Fibroblast of the conjunctiva (primary cell): Measurements from ENCODE around the gene OR8K3.

Experiments
- DNase-seq: peaks from one replicate; pipeline ENCODE4 v3.0.0-alpha.2; 2010; ENCODE audit warnings: low read depth

The OR8K3 gene

DNA sequence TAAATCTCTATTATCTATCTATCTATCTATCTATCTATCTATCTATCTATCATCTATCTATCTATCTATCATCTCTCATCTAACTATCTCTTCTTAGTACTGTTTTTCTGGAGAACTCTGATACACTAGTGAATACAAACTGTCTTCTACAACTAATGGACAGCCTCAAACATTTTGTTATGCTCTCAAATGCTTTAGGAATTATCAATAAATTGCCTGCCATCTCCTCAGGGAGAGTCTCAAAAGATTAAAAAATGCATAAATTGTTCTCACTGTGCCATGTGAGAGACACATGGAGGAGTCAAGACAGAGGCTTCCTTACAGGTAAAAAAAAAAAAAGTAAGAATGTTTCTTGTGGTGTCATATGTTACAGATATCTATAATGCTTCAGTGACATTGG is at the start of gene OR8K3:
OR8K3 (plus strand) TSS at position 301 of the 400 bp plus-strand sequence. CDS start 3,163 bp downstream, outside the sequence.
- DNase-seq: no peak

DNA sequence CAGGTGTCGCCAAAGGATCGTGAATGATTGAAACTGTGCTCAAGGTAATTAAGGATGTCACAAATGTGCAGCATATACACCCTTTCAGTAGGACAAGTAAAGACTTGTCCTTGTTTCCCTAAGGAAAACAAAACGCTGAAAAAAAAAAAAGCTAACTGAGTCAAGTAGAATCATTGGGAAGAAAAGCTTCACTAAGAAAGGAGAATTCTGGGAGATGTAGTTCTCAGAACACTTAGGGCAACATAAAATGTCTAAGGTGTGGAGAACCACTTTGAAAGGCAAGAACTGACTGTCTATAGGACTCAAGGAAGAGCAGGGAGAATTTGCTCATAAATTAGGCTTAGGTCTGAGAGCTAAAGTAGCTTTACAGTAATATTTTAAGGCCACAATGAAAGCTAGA is 43.9 kb upstream of the OR8K3 start:
- no peak for DNase-seq

DNA sequence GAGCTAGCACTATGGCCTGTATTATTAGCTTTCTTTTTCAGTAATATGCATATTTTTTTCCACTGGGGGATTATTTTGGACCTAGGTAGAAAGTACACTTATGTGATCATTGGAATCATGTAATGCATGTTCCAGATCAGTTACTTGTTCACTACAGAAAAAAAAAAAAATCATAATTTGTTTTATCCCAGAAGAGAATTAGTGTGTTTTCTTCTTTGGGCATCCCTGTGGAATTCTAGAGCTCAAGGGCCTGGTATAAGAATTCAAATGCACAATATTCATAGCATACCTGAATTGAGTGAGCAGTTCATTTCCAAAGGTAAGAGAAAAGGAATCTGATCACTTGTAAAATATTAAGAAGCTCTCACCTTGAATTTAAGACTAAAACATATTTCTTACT is 41.1 kb upstream of the OR8K3 start, which contains the start of gene OR5T1:
OR5T1 (plus strand) TSS at position 301 of the 400 bp plus-strand sequence. CDS start 1,485 bp downstream, outside the sequence.
- DNase-seq: no peak

- no peak for DNase-seq
Observed at GRCh38 chr11:56292154-56292553, 22.8 kb upstream of the OR8K3 start, which contains the start of gene OR8H1. TSS of gene OR8H1 (minus strand) at chr11:56292254. CDS start at chr11:56291062, 1,192 bp downstream.

GRCh38 chr11:56296898-56297297 is 18.0 kb upstream of the OR8K3 start:
- no peak for DNase-seq

- DNase-seq: no peak
Observed at GRCh38 chr11:56307836-56308235, 7.1 kb upstream of the OR8K3 start.

DNA sequence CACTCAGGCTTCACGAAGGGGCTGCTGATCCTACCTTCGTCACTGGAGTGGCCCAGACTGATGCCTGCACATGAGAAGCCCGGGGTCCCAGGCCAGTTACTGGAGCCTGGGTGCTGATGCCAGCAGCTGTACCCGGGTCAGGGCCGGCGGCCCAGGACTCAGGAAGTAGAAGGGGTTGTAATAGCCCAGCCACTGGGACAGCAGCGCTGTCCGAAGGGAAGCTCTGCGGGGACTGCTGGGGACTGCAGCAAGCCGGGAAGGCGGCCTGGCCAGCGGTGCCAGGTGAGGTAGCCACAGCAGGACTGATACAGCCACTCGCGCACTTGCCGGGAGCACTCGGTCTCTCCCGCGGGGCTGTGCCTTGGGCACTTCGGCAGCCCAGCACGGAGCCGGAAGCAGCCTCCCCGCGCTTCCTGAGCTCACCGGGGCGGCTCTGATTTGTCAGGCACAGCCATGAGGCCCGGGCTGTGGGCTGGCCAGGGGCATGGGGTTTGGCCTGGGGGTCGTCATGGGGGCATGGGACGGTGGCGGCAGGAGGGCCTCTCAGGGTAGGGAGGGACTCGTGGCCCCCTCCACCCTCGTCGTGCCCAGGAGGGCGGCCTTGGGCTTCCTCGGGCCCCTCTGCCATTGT is 17.0 kb downstream of the OR8K3 start:
- no peak for DNase-seq

GRCh38 chr11:56333156-56333555 is 18.2 kb downstream of the OR8K3 start:
- DNase-seq: no peak

DNA sequence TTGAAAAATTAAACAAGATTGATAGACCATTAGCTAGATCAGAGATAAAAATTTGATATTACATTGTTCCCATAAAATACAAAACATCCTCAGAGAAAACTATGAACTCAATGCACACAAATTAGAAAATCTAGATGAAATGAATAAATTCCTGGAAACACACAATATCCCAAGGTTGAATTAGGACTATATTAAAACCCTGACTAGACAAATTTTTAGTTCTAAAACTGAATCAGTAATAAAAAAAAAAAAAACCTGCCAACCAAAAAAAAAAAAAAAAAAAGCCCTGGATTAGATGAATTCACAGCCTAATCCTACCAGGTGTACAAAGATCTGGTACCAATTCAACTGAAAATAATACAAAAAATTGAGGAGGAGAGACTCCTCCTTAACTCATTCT is 25.3 kb downstream of the OR8K3 start:
- DNase-seq: no peak

GRCh38 chr11:56345739-56346138 is 30.8 kb downstream of the OR8K3 start, which contains the start of gene OR8K1:
TSS of gene OR8K1 (plus strand) at chr11:56346039. CDS start at chr11:56346039, 0 bp downstream.
- no peak for DNase-seq

DNA sequence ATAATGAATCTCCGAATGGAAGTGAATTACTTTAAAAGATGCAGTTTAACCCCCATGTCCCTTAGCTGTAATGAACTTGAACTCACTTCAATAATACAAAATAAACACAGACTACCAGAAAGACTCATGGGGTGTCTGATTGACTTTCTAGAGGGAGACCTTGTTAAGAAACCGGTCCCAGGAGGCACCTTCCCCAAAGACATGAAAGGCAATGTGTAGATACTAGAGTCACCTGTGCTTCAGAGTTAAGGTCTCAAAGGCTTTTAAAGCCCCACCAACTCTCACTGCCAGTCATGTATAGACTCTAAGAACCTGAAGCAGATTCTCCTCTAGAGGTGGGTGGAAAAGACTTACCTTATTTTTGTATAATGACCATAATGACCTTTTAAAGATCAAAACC is 39.0 kb downstream of the OR8K3 start, which contains the start of gene OR8J1:
OR8J1 (plus strand) TSS at position 301 of the 400 bp plus-strand sequence. CDS start 5,956 bp downstream, outside the sequence.
- DNase-seq: no peak
